ENCODE data around the gene PSMB7.

The PSMB7 gene

GRCh38 chr9:124392254-124392870 lies 22.9 kb downstream of the PSMB7 start:
- no peak for TF ChIP-seq CTCF (IDR thresholded peaks at IDR 0.05; ENCODE audit: control insufficient read depth, extremely low read depth, insufficient read depth)
- no peak for DNase-seq (ENCODE audit: low read depth)
- no peak overlapping the region for H3K4me3 ChIP-seq (ENCODE audit: low read depth, low read length)

- peak overlapping the region; percentile 29 for H3K4me3 ChIP-seq (ENCODE audit: low read depth, low read length)
- no peak for TF ChIP-seq CTCF (IDR thresholded peaks at IDR 0.05; ENCODE audit: control insufficient read depth, extremely low read depth, insufficient read depth)
- peak; percentile 77 for DNase-seq (ENCODE audit: low read depth)
Measured at GRCh38 chr9:124390794-124391658, 24.2 kb downstream of the PSMB7 start.

GRCh38 chr9:124389146-124389939 lies 25.9 kb downstream of the PSMB7 start:
- no peak overlapping the region for H3K4me3 ChIP-seq (ENCODE audit: low read depth, low read length)
- DNase-seq (ENCODE audit: low read depth), result no peak
- no peak for TF ChIP-seq CTCF (IDR thresholded peaks at IDR 0.05; ENCODE audit: control insufficient read depth, extremely low read depth, insufficient read depth)

- no peak overlapping the region for H3K4me3 ChIP-seq (ENCODE audit: low read depth, low read length)
- TF ChIP-seq CTCF (IDR thresholded peaks at IDR 0.05; ENCODE audit: control insufficient read depth, extremely low read depth, insufficient read depth), result no peak
- no peak for DNase-seq (ENCODE audit: low read depth)
Measured at GRCh38 chr9:124388275-124389048, 26.8 kb downstream of the PSMB7 start.

GRCh38 chr9:124386201-124386600 lies 29.0 kb downstream of the PSMB7 start:
- H3K4me3 ChIP-seq (ENCODE audit: low read depth, low read length), result no peak overlapping the region
- DNase-seq (ENCODE audit: low read depth), result no peak
- no peak for TF ChIP-seq CTCF (IDR thresholded peaks at IDR 0.05; ENCODE audit: control insufficient read depth, extremely low read depth, insufficient read depth)

- no peak overlapping the region for H3K4me3 ChIP-seq (ENCODE audit: low read depth, low read length)
Measured at GRCh38 chr9:124385623-124386022, 29.6 kb downstream of the PSMB7 start.

More at GRCh38 chr9:124385623-124386022, 29.6 kb downstream of the PSMB7 start:
- DNase-seq (ENCODE audit: low read depth), result no peak
- no peak for TF ChIP-seq CTCF (IDR thresholded peaks at IDR 0.05; ENCODE audit: control insufficient read depth, extremely low read depth, insufficient read depth)

Measured in LNCaP clone FGC (cell line).